Uterus (tissue), 2 donors: ENCODE results near the gene MSH6.

ENCODE experiments used
- CTCF ChIP-seq, 4 experiments: fragments of 200-600 bp in 2 of 4; fragments of 450-650 bp in 2 of 4; sonication (generic) in 2 of 4; IDR thresholded peaks; one replicate each; pipeline ENCODE4 v1.5.1; 2016 to 2019; ENCODE audit warnings: antibody characterized with exemption in 4 of 4, mild to moderate bottlenecking in 2 of 4, moderate library complexity in 1 of 4
- POLR2A ChIP-seq, 2 donors: fragments of 450-650 bp; IDR thresholded peaks; one replicate each; pipeline ENCODE4 v1.6.1; 2016; ENCODE audit warnings: antibody characterized with exemption in 2 of 2, mild to moderate bottlenecking in 1 of 2, moderate library complexity in 1 of 2

- TF ChIP-seq CTCF (IDR thresholded peaks at IDR 0.05) (no peak), POLR2A (IDR thresholded peaks at IDR 0.05) (no peak)
Measured at GRCh38 chr2:47850198-47850597, 67.3 kb downstream of the MSH6 start.
